GM23338 (cell line): ENCODE measurements around the gene TEX35. TPM values are rescaled to one million over a fixed set of nuclear protein-coding genes. Genes with fewer than 3 reads are reported as not detected.
"Not testable (repeated sequence)": the region's sequence is repeated elsewhere in the genome, so short reads cannot be mapped to it uniquely, and the experiment has no call there.

Experiments used
- ATAC-seq: fragments of 200-7000 bp; cut with Tn5 transposase; 3 replicates; pipeline ENCODE4 v1.9.1; 2020
- DNase-seq: peaks from one replicate; pipeline ENCODE4 v3.0.0-alpha.2; 2015; ENCODE audit warnings: low spot score
- H2AFZ ChIP-seq: fragments of 200-600 bp; sonication (generic); 2 replicates; pipeline ENCODE4 v1.8.0; 2016; ENCODE audit warnings: antibody characterized with exemption, mild to moderate bottlenecking, moderate library complexity
- H3F3A ChIP-seq: fragments of 200-600 bp; sonication (generic); replicated peaks from 2 replicates; pipeline ENCODE4 v1.8.0; 2017; ENCODE audit warnings: antibody characterized with exemption, mixed run types, low read depth
- H3K27ac ChIP-seq: fragments of 200-600 bp; sonication (generic); 2 replicates; pipeline ENCODE4 v1.6.1; 2016; ENCODE audit warnings: low read depth
- H3K27me3 ChIP-seq: fragments of 200-600 bp; sonication (generic); 2 replicates; pipeline ENCODE4 v1.8.0; 2016; ENCODE audit warnings: mild to moderate bottlenecking, mixed run types, moderate library complexity; ENCODE audit not compliant: insufficient read depth
- H3K36me3 ChIP-seq: fragments of 200-600 bp; sonication (generic); 2 replicates; pipeline ENCODE4 v1.8.0; 2016; ENCODE audit warnings: mild to moderate bottlenecking; ENCODE audit not compliant: insufficient read depth
- H3K4me1 ChIP-seq: fragments of 200-600 bp; sonication (generic); 2 replicates; pipeline ENCODE4 v1.8.0; 2016; ENCODE audit warnings: mild to moderate bottlenecking, moderate library complexity; ENCODE audit not compliant: insufficient read depth
- H3K4me2 ChIP-seq: fragments of 200-600 bp; sonication (generic); 2 replicates; pipeline ENCODE4 v1.7.1; 2017; ENCODE audit warnings: mixed run types
- H3K4me3 ChIP-seq: fragments of 200-600 bp; sonication (generic); 2 replicates; pipeline ENCODE4 v1.6.1; 2016; ENCODE audit warnings: mixed run types
- H3K79me2 ChIP-seq: fragments of 200-600 bp; sonication (generic); replicated peaks from 2 replicates; pipeline ENCODE4 v1.8.0; 2017; ENCODE audit warnings: mild to moderate bottlenecking; ENCODE audit not compliant: insufficient read depth
- H3K9me2 ChIP-seq: fragments of 200-600 bp; sonication (generic); 2 replicates; pipeline ENCODE4 v1.8.0; 2017; ENCODE audit not compliant: insufficient read depth
- H4K20me1 ChIP-seq: fragments of 200-600 bp; sonication (generic); replicated peaks from 2 replicates; pipeline ENCODE4 v1.8.0; 2017; ENCODE audit warnings: mild to moderate bottlenecking; ENCODE audit not compliant: insufficient read depth
- H3K27ac Mint-ChIP-seq: 2 replicates; pipeline ENCODE4 v1.8.0; 2020; ENCODE audit warnings: inconsistent platforms, mild to moderate bottlenecking, moderate library complexity, mixed read lengths
- H3K27me3 Mint-ChIP-seq: 3 replicates; pipeline ENCODE4 v1.8.0; 2022; ENCODE audit warnings: low read depth, mild to moderate bottlenecking, moderate library complexity, mixed read lengths, inconsistent platforms; ENCODE audit not compliant: insufficient read depth, poor library complexity
- H3K36me3 Mint-ChIP-seq: 3 replicates; pipeline ENCODE4 v1.8.0; 2021; ENCODE audit warnings: low read depth, mild to moderate bottlenecking, inconsistent platforms, moderate library complexity, mixed read lengths
- H3K4me1 Mint-ChIP-seq: 3 replicates; pipeline ENCODE4 v1.8.0; 2020; ENCODE audit warnings: mild to moderate bottlenecking, inconsistent platforms, mixed read lengths
- H3K4me3 Mint-ChIP-seq: 3 replicates; pipeline ENCODE4 v1.8.0; 2021; ENCODE audit warnings: moderate library complexity, mild to moderate bottlenecking, inconsistent platforms, mixed read lengths
- H3K9me3 Mint-ChIP-seq: 3 replicates; pipeline ENCODE4 v1.8.0; 2020; ENCODE audit warnings: moderate library complexity, mild to moderate bottlenecking, inconsistent platforms, mixed read lengths
- EZH2 ChIP-seq: fragments of 200-600 bp; sonication (generic); IDR thresholded peaks from one replicate; pipeline ENCODE4 v1.8.0; 2017; ENCODE audit warnings: antibody characterized with exemption, mild to moderate bottlenecking, low read depth; ENCODE audit not compliant: unreplicated experiment
- POLR2AphosphoS5 ChIP-seq: IDR thresholded peaks from 2 replicates; pipeline ENCODE4 v1.6.1; 2016; ENCODE audit warnings: antibody characterized with exemption, low read depth
- REST ChIP-seq: IDR thresholded peaks from one replicate; pipeline ENCODE4 v1.6.1; 2018; ENCODE audit warnings: antibody characterized with exemption; ENCODE audit not compliant: unreplicated experiment
- polyA plus RNA-seq: library from polyadenylated mRNA; unstranded; fragments of >200 nt; fragmentation: Nextera tagmentation; extraction: Ambion mirVana; gene quantifications from 2 replicates; pipeline ENCODE4 v1.2.1, GENCODE V29; 2016
- total RNA-seq: library from RNA; depleted of rRNA; stranded (reverse); fragments of >200 nt; shearing (Covaris generic); gene quantifications from 2 replicates; pipeline ENCODE4 v1.2.3, GENCODE V29; 2014

The TEX35 gene
- total and polyA plus RNA-seq, 2 experiments from 2014 or later, result not detected

- H3K27me3 ChIP-seq, H3K4me3 ChIP-seq, H3K9me2 ChIP-seq, ATAC-seq, H3K27me3 Mint-ChIP-seq, H3K27ac ChIP-seq, H3K79me2 ChIP-seq, H3K4me1 ChIP-seq, H3K27ac Mint-ChIP-seq, H3K4me2 ChIP-seq, H4K20me1 ChIP-seq, H3K4me1 Mint-ChIP-seq, H2AFZ ChIP-seq, H3K4me3 Mint-ChIP-seq, DNase-seq, H3K36me3 ChIP-seq, H3F3A ChIP-seq: not testable (repeated sequence)
- H3K36me3 Mint-ChIP-seq, result peaks cover 17% of the 10 kb centered on the region
- peaks cover 34% of the 10 kb centered on the region for H3K9me3 Mint-ChIP-seq
Measured at GRCh38 chr1:178554351-178554750, 41.4 kb downstream of the TEX35 start.

GRCh38 chr1:178555613-178556012 is 42.7 kb downstream of the TEX35 start:
- not testable (repeated sequence) for H3K9me2 ChIP-seq, H3K36me3 ChIP-seq, H3K27ac Mint-ChIP-seq, H3K4me2 ChIP-seq, H3K79me2 ChIP-seq, H3K4me3 Mint-ChIP-seq, H4K20me1 ChIP-seq, ATAC-seq, H3K4me1 Mint-ChIP-seq, DNase-seq, H3K27me3 Mint-ChIP-seq, H3K27ac ChIP-seq, H3K27me3 ChIP-seq, H3K4me3 ChIP-seq, H2AFZ ChIP-seq, H3F3A ChIP-seq, H3K4me1 ChIP-seq
- H3K36me3 Mint-ChIP-seq, result peaks cover 25% of the 10 kb centered on the region
- peaks cover 36% of the 10 kb centered on the region for H3K9me3 Mint-ChIP-seq

GRCh38 chr1:178558816-178559215 is 45.9 kb downstream of the TEX35 start:
- H3K36me3 ChIP-seq, H3K4me1 Mint-ChIP-seq, H3F3A ChIP-seq, H3K4me3 ChIP-seq, H3K27ac Mint-ChIP-seq, H3K4me1 ChIP-seq, H2AFZ ChIP-seq, H3K27me3 Mint-ChIP-seq, H4K20me1 ChIP-seq, DNase-seq, ATAC-seq, H3K9me2 ChIP-seq, H3K4me3 Mint-ChIP-seq, H3K79me2 ChIP-seq, H3K27ac ChIP-seq, H3K4me2 ChIP-seq, H3K27me3 ChIP-seq: not testable (repeated sequence)
- Mint-ChIP-seq H3K36me3 (peaks cover 22% of the 10 kb centered on the region), H3K9me3 (peaks cover 20% of the 10 kb centered on the region)

GRCh38 chr1:178560871-178561376 is 48.0 kb downstream of the TEX35 start:
- DNase-seq, result no peak
- Mint-ChIP-seq H3K4me3 (no peak overlapping the region), H3K36me3 (peaks cover 11% of the 10 kb centered on the region; the same call in 2 of the 3 replicates), H3K27ac (no peak overlapping the region), H3K9me3 (peaks cover 2% of the 10 kb centered on the region; the same call in 2 of the 3 replicates), H3K4me1 (peaks cover 10% of the 10 kb centered on the region; the same call in 2 of the 3 replicates), H3K27me3 (peaks cover 5% of the 10 kb centered on the region)
- ATAC-seq, result no peak
- no peaks in the 10 kb centered on the region for H3K4me1 ChIP-seq
- no peak overlapping the region for H3K4me3 ChIP-seq
- H3K9me2 ChIP-seq, result no peaks in the 10 kb centered on the region
- H3K79me2 ChIP-seq, result no peaks in the 10 kb centered on the region
- no peak overlapping the region for H2AFZ ChIP-seq
- H3K36me3 ChIP-seq, result no peaks in the 10 kb centered on the region
- no peaks in the 10 kb centered on the region for H3K27me3 ChIP-seq
- no peaks in the 10 kb centered on the region for H4K20me1 ChIP-seq
- H3K27ac ChIP-seq, result no peak overlapping the region
- H3K4me2 ChIP-seq, result no peak overlapping the region
- no peaks in the 10 kb centered on the region for H3F3A ChIP-seq
- TF ChIP-seq EZH2 (no peak), REST (no peak), POLR2AphosphoS5 (no peak)
